Endothelial cell of umbilical vein (primary cell): ENCODE data around the gene SLC44A2. TPM values are rescaled to one million over a fixed set of nuclear protein-coding genes. Genes with fewer than 3 reads are reported as not detected.

ENCODE experiments used
- BruUV-seq: library from RNA; stranded (reverse); fragments of 400-500 nt; replicated peaks from 2 replicates; lab custom pipeline; 2021; lab: Mats Ljungman, UMichigan
- CTCF ChIA-PET: fragments of 300-600, 350-600 bp; sonication (Branson Sonifier 250); formaldehyde crosslinking; loops from one replicate; lab custom pipeline; 2021; ENCODE audit warnings: antibody characterized with exemption, inconsistent platforms; lab: Charles Lee
- POLR2A ChIA-PET: fragments of 300-600, 350-600 bp; sonication (Branson Sonifier 250); formaldehyde crosslinking; loops from one replicate; lab custom pipeline; 2021; ENCODE audit warnings: antibody characterized with exemption, inconsistent platforms; lab: Charles Lee
- DNase-seq: peaks from one replicate; pipeline ENCODE4 v3.0.0-alpha.2; 2011; ENCODE audit warnings: low read depth, low spot score
- FAIRE-seq: peaks from 2 replicates; lab custom pipeline; 2011; peaks lifted over from hg19 to GRCh38; lab: Jason Lieb, UNC
- H2AFZ ChIP-seq: 2 replicates; pipeline ENCODE4 v1.6.0; 2012; ENCODE audit warnings: low read depth, low read length, control low read depth, inconsistent platforms
- H3K27ac ChIP-seq: 2 replicates; pipeline ENCODE4 v1.5.1; 2011; ENCODE audit warnings: low read depth, mild to moderate bottlenecking, control low read depth, low read length, moderate library complexity; ENCODE audit not compliant: insufficient read depth
- H3K27me3 ChIP-seq, 2 experiments: 2 replicates each; pipeline versions ENCODE4 v1.6.0 to v1.6.1; 2011; ENCODE audit warnings: low read length in 2 of 2, mixed read lengths in 1 of 2; ENCODE audit not compliant: control insufficient read depth in 2 of 2, insufficient read depth in 2 of 2
- H3K36me3 ChIP-seq, 2 experiments: 2 replicates in 1 of 2; 3 replicates in 1 of 2; pipeline ENCODE4 v1.5.1; 2011; ENCODE audit warnings: low read length in 2 of 2, mild to moderate bottlenecking in 1 of 2, moderate library complexity in 1 of 2; ENCODE audit not compliant: control insufficient read depth in 2 of 2, insufficient read depth in 2 of 2; ENCODE audit errors: extremely low read depth in 1 of 2
- H3K4me1 ChIP-seq: 3 replicates; pipeline ENCODE4 v1.5.1; 2011; ENCODE audit warnings: mild to moderate bottlenecking, low read length; ENCODE audit not compliant: control insufficient read depth, insufficient read depth; ENCODE audit errors: extremely low read depth
- H3K4me2 ChIP-seq: 2 replicates; pipeline ENCODE4 v1.6.1; 2011; ENCODE audit warnings: low read length, control low read depth, mixed read lengths; ENCODE audit not compliant: insufficient read depth
- H3K4me3 ChIP-seq, 3 experiments: fragments of 200-600 bp in 1 of 3; sonication (generic), shearing (Covaris generic) in 1 of 3; replicated peaks in 1 of 3; 2 replicates each; pipeline ENCODE4 v1.5.1; 2011 to 2016; ENCODE audit warnings: control low read depth in 3 of 3, low read length in 3 of 3, mild to moderate bottlenecking in 2 of 3, inconsistent platforms in 1 of 3, low read depth in 1 of 3, moderate library complexity in 1 of 3; ENCODE audit not compliant: insufficient read depth in 1 of 3
- H3K79me2 ChIP-seq: 2 replicates; pipeline ENCODE4 v1.6.0; 2012; ENCODE audit warnings: low read length, inconsistent platforms; ENCODE audit not compliant: control insufficient read depth, insufficient read depth
- H3K9ac ChIP-seq: replicated peaks from 2 replicates; pipeline ENCODE3; 2011; ENCODE audit warnings: low read length, control low read depth; ENCODE audit not compliant: insufficient read depth; ENCODE audit errors: extremely low read depth
- H3K9me1 ChIP-seq: replicated peaks from 3 replicates; pipeline ENCODE4 v1.6.0; 2011; ENCODE audit warnings: mild to moderate bottlenecking, low read length; ENCODE audit not compliant: control insufficient read depth, insufficient read depth; ENCODE audit errors: extremely low read depth
- H3K9me3 ChIP-seq: replicated peaks from 2 replicates; pipeline ENCODE4 v1.5.1; 2012; ENCODE audit warnings: low read length, inconsistent platforms; ENCODE audit not compliant: control insufficient read depth, insufficient read depth
- H4K20me1 ChIP-seq: replicated peaks from 2 replicates; pipeline ENCODE3; 2011; ENCODE audit warnings: mild to moderate bottlenecking, low read length; ENCODE audit not compliant: control insufficient read depth, insufficient read depth; ENCODE audit errors: extremely low read depth
- CTCF ChIP-seq, 2 donors: IDR thresholded peaks; 1 replicate in 1 of 2; 2 replicates in 1 of 2; pipeline ENCODE4 v1.5.1; 2011; ENCODE audit warnings: low read length in 2 of 2, mild to moderate bottlenecking in 2 of 2, moderate library complexity in 2 of 2, control low read depth in 1 of 2, inconsistent platforms in 1 of 2, low read depth in 1 of 2; ENCODE audit not compliant: insufficient read depth in 1 of 2; ENCODE audit errors: extremely low read depth in 1 of 2
- EZH2 ChIP-seq: IDR thresholded peaks from 2 replicates; pipeline ENCODE4 v1.6.1; 2012; ENCODE audit warnings: borderline replicate concordance, low read depth, mild to moderate bottlenecking, moderate library complexity, low read length, inconsistent platforms; ENCODE audit not compliant: severe bottlenecking
- FOS ChIP-seq: IDR thresholded peaks from 2 replicates; pipeline ENCODE4 v1.6.1; 2011; ENCODE audit warnings: mild to moderate bottlenecking, low read length, moderate library complexity, borderline replicate concordance; ENCODE audit not compliant: insufficient read depth
- GATA2 ChIP-seq: IDR thresholded peaks from 2 replicates; pipeline ENCODE4 v1.7.0; 2011; ENCODE audit warnings: low read depth, mild to moderate bottlenecking, moderate library complexity, mixed read lengths, low read length; ENCODE audit not compliant: insufficient read length, insufficient read depth
- JUN ChIP-seq: IDR thresholded peaks from 2 replicates; pipeline ENCODE4 v1.6.1; 2011; ENCODE audit warnings: borderline replicate concordance, low read depth; ENCODE audit not compliant: insufficient read length, insufficient read depth
- MAX ChIP-seq: IDR thresholded peaks from 2 replicates; pipeline ENCODE4 v1.6.1; 2011; ENCODE audit not compliant: insufficient read depth, insufficient read length
- MYC ChIP-seq: IDR thresholded peaks from one replicate; pipeline ENCODE4 v1.6.1; 2011; ENCODE audit warnings: mild to moderate bottlenecking, low read depth, low read length
- POLR2A ChIP-seq: IDR thresholded peaks from 2 replicates; pipeline ENCODE4 v1.6.1; 2012; ENCODE audit warnings: low read depth, mild to moderate bottlenecking, control low read depth, low read length
- POLR2AphosphoS5 ChIP-seq: IDR thresholded peaks from 2 replicates; pipeline ENCODE4 v1.6.1; 2012; ENCODE audit warnings: low read depth, mild to moderate bottlenecking, control low read depth, low read length, moderate library complexity; ENCODE audit not compliant: insufficient read depth
- dilution Hi-C: fragments of 300-500 bp; cut with MboI; formaldehyde crosslinking; loops from one replicate; pipeline ENCODE4 v1.15.0; 2019; ENCODE audit warnings: low sequenced_read_pairs; ENCODE audit not compliant: extremely low pct_ligation_motif_present
- intact Hi-C: fragments of 100-400 bp; cut with micrococcal nuclease; formaldehyde crosslinking; loops from one replicate; pipeline ENCODE4 v1.10.0; 2022
- polyA plus RNA-seq, 4 experiments: library from polyadenylated mRNA; depleted of rRNA in 3 of 4; stranded (reverse) in 3 of 4; unstranded in 1 of 4; fragments of >200 nt; gene quantifications; 2 replicates each; pipeline versions ENCODE4 v1.2.1 to v1.2.3, GENCODE V29; 2011 to 2012; ENCODE audit warnings: missing spikeins in 1 of 4
- total RNA-seq: library from RNA; stranded (reverse); gene quantifications from 2 replicates; pipeline ENCODE4 v1.2.3, GENCODE V29; 2021

Gene SLC44A2
- total and polyA plus RNA-seq, 2 donors (not counting 3 experiments of a cell fraction or from before 2014, with no cell fraction given), result 97.7 to 130 TPM

GRCh38 chr19:10670182-10670581 lies 44.8 kb downstream of the SLC44A2 start:
- Histone ChIP-seq H3K9me3 (no peaks in the 10 kb centered on the region), H3K4me2 (no peak overlapping the region), H3K27me3 (no peaks in the 10 kb centered on the region), H2AFZ (no peak overlapping the region), H3K79me2 (peaks cover 92% of the 10 kb centered on the region), H3K9ac (no peak overlapping the region), H3K9me1 (no peaks in the 10 kb centered on the region), H3K4me1 (no peaks in the 10 kb centered on the region), H3K27ac (no peak overlapping the region), H3K4me3 (no peak overlapping the region), H3K36me3 (peaks cover 8 to 23% of the 10 kb centered on the region in 2 experiments), H4K20me1 (peaks cover 16% of the 10 kb centered on the region)
- BruUV-seq, result no TSS peak
- intact Hi-C loops (no loop called here), dilution Hi-C loops (no loop called here)
- no peak for TF ChIP-seq GATA2
- no peak for TF ChIP-seq EZH2
- no peak for TF ChIP-seq POLR2AphosphoS5
- TF ChIP-seq POLR2A, result no peak
- no peak for TF ChIP-seq MAX
- TF ChIP-seq MYC, result no peak
- no peak for TF ChIP-seq CTCF (IDR thresholded peaks at IDR 0.05; ENCODE audit: extremely low read depth in 1 of 2, insufficient read depth in 1 of 2, low read depth in 1 of 2, low read length in 2 of 2)
- TF ChIP-seq JUN, result no peak
- no peak for TF ChIP-seq FOS
- CTCF ChIA-PET, result interaction anchor here (1.0 to 1.6 kb wide), 4 partner anchors 15 to 89 kb away, joined by 3 to 4 read pairs (median 3); no protein-coding TSS in a partner anchor
- POLR2A ChIA-PET, result no interaction called here
- no peak for DNase-seq
- FAIRE-seq, result no peak
